GM19467 (cell line): ENCODE results near the gene LMO4.

Experiments used
- ATAC-seq: cut with Tn5 transposase; IDR thresholded peaks from one replicate; pipeline ENCODE4 v1.9.1; 2021; ENCODE audit warnings: mild to moderate bottlenecking, moderate library complexity; ENCODE audit not compliant: unreplicated experiment

LMO4 gene, protein sequence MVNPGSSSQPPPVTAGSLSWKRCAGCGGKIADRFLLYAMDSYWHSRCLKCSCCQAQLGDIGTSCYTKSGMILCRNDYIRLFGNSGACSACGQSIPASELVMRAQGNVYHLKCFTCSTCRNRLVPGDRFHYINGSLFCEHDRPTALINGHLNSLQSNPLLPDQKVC

DNA sequence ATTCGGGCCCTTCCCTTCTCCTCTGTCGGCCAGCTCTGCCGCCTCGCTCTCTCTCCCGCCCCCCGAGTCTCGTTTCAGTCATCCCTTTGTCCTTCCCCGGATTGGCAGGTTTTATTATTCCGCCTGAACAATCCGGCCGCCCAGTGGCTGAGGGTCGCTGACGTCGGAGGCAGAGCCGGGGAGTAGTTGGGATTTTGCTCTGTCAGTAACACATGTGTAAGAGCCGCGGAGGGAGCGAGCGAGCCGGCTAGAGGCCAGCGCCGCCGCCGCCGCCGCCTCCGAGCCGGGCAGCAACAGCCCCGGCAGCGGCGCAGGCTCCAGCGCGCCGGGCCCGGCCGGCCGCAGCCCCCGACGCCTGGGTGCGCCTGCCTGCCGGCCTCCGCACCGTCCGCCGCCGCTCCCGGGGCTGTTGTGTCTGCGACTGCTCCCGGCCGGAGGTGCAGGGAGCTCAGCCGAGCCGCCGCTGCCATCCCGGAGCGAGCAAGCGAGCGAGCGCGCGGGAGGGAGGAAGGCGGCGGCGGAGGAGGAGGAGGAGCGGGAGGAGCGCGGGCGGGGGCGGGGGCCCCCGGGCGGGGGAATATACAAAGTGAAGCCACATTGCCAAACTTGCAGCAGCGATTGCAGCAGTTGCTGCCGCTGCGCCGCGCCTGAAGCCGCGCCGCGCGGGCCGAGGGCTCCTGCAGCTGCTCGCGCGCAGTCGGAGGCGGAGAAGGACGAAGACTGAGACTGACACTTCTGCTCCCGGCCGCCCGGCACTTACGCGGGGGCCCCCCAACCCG lies at the start of gene LMO4:
Gene LMO4, plus strand, starts transcription at position 609 of the 779 bp plus-strand sequence. CDS start 3,136 bp downstream, outside the sequence.
- peak; percentile 78 for ATAC-seq

DNA sequence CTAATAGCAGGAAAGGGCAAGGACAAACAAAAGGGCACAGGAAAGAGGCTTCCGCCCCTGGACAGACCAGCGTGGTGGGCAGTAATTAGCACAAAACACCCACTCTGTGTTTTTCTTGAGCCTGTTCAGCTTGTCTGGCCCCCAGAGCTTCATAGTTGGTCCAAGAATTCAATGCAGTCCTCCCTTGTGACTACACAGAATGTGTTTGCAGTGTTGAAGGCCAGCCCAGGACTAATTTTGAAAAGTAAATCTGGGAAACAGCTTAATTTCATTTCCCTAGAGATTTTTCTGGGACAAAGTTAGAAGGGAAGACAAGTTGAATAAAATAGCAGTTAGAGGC lies 49.2 kb upstream of the LMO4 start:
- no peak for ATAC-seq

DNA sequence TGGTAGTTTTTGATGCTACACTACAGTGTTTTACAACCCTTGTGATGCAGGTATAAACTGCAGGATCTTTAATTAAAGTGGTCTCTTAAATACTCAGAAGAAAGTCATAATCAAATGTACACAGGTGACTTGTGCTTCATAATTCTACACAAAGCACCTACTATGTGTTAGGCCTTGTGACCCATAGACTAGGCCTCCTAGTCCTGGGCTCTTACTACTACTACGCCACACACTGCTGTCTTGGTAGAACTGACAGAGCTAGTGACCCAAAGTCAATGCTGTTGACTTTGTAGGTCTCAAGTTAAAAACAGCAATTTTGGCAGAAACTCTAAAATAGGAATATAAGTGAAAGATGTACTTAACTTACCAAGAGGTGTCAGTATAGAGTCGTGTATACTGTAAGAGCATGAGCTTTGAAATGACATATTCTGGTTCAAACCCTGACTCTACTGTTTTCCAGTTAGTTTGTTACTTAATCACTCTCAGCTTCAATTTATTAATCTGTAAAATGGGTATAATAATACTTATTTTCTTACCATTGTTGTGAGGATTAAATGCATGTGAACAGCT lies 48.6 kb upstream of the LMO4 start:
- ATAC-seq = no peak

DNA sequence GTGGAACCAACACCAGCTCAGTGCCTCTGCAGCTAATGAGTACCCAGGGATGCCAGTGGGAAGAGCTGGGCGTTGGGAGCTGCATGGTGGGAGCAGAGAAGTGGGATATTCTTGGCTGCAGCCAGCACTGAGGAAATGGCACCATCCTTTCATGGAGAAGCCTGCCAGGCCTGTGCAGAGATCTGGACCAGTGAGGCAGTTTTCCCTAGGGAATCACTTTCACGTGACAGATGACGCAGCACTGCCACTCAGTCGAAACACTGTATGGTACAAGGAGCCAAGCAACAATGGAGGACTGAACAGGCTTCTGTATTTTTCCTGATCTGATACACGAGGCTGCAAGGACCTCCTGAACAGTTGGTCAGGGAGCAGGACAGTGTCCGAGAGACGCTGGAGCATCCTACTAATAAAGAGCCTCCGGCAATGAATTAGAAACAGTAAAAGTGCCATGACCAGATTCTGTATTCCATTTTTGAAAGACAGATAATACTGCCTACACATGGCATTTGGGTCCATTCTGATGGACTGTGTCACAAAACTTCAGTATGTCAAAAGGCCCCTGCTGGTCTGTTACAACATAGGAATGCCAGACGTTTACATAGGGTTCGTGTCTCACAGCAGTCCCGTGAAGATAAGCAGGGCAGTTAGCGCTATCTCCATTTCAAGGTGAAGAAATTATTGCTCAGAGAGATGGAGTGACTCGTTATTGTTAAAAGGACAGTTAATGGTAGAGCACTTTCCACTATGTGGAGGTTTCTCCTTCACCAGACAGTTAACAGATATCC lies 44.0 kb upstream of the LMO4 start:
- no peak for ATAC-seq

DNA sequence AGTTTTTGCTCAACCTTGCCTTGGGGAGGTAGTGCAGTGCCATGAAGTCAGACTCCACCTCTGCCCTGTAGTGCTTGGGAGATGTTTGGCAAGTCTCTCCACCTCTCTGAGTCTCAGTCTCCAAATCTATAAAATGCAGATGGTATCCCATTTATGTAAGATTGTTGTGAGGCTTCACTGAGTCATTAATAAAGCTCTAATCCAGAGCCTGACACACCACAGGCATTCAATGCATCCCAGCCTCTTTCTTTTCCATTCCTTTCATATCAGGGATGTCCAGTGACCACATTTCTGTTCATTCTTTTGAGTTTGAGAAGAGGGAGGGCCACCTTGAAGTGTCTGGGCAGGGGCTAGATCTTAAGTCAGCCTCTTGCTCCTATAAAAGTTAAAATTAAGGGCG lies 37.6 kb upstream of the LMO4 start:
- ATAC-seq = no peak

DNA sequence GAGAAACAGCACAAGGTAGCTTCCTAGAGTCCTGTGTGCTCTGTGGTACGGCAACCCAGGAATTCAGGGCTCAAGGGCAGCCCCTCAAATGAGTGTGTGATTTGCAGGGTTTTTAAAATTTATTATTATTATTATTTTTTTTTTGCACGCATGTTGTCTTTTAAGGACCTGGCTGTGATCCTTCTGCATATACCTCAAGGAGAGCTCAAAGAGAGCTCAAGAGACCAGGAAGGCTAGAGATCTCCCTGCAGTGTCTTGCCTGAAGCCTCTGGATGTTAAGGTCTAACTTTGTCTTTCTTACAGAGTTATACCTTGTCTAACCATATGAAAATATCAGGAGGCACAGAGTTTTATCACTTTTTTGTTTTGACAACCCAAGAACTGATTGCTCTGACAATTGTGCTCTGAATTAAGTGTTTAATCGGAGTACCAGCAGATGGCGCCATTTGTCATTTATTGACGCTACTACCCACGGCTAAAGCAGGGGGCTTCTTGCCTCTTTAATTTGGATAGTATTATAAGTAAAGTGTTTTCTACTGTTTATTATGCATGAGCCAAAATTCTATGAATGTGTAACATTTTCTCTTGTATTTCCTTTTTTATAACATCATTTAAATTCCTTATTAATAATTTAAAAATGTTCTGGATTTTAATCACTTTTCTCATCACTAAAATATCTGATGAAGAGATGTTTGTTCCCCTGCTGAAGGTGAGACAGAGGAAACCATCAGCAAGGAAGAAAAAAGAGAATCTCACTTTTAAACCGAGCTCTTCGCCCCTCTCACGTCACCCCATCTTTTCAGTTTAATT lies 35.8 kb upstream of the LMO4 start:
- peak; percentile 69 for ATAC-seq

DNA sequence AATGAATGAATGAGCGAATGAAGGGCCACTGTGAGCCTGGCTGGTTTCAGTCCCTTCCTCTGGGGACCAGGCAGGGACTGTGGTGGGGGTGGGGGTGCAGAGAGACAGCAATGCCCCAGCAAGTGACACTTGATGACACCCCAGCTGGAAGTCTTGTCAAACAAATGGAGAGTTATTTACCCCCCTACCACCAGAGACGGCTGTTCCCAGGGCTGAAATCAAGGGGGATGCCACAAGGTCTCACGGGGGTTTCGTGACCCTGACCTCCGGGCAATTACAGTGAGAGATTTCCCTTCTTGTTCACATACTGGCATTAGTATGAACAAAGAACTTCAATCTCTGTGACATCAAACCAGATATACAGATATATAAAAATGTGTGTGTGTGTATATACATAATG lies 34.0 kb upstream of the LMO4 start:
- no peak for ATAC-seq

DNA sequence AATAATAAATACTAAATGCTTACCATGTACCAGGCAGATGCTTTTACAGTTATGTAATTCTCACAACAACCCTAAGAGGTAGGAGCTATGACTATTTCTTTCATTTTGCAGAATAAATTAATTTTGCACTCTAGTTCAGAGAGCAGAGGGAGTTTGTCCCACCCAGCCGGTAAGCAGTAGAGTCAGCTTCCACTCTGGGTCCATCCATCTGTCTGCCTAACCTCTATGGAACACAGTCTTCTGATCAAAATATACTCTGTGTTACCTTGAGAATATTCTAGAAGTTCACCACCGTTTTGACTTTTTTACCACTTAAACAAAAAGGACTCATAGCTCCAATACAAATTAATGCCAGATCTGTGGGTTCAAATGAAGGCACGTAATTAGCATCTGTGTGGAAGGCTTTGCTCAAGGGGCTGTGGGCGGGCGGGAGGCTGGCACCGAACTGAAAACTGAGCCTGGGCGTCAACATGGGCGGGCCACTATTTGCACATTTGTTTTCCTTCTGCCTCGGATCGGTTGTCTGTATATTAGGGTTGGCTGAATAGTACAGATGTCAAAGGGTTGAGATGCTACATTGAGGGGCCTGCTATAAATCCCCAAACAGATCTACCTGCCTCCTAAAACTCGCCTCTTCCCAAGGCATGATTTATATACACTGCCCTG lies 33.1 kb upstream of the LMO4 start:
- ATAC-seq = no peak

DNA sequence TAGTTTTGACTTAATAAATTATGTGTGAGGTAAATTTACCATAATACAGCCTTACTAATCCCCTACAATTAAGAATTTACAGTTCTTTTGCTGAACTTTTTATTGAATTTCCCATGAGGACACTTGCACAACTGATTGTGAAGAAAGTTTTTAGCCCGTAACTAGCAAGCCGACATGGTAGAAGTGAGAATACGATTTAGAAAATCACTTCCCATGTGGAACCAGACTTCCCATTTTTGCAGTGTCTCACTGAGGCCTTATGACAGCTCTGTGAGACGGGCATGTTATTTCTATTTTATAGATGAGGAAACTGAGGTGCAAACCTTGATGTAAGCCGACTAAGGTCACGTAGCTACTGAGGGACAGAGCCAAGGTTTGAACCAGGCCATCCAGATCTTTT lies 32.5 kb upstream of the LMO4 start:
- no peak for ATAC-seq

DNA sequence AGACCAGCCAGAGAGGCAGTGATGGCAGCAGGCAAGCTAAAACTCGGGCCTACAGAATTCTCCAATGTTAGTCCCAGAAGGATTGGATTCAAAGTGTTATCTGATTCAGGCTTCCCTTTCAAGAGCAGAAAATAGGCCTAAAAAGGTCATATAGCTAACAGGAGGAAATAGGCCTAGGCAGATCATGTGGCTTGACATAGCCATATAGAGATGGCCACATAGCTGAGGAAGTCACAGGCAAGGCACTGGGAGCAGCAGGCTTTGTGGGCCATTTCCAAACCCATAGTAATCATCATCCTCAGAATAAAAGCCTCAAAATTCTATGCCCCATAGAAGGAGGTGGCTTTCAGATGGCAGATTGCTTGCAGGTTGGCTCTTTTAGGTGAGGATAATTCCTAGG lies 29.0 kb upstream of the LMO4 start:
- no peak for ATAC-seq

DNA sequence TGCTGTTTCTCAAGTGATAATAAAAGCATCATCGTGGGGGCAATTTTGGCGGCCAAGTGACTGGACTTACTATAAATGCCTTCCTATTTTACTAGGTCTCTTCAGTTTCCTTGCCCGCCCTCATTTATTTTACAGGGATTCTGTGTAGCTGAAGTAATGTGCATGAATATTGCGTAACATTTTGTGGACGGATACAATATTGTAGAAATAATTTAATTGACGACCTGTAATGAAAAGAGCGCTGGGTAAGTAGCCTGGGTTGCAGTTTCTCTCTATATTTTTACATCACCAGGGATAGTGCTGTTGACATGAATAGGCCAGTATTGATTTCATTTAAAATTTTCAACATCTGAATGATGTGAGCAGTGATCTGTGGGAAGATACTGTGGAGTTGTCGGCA lies 28.1 kb upstream of the LMO4 start:
- ATAC-seq = no peak

DNA sequence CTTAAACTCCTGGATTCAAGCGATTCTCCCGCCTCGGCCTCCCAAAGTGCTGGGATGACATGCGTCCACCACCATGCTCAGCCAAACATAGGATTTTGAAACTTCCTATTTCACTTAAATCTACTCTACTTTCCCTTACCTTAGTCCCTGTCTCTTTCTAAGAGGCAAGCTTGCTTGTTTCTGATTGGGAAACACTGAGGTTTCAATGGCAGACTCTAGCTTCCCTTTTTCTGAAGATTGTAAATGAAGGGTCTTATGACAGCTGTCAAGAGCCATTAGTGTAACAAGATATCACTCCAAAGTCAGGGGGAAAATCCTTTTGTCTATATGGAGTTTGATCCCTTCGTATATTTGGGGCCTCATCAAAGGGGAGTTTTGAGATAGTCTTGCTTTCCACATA lies 23.5 kb upstream of the LMO4 start:
- no peak for ATAC-seq

DNA sequence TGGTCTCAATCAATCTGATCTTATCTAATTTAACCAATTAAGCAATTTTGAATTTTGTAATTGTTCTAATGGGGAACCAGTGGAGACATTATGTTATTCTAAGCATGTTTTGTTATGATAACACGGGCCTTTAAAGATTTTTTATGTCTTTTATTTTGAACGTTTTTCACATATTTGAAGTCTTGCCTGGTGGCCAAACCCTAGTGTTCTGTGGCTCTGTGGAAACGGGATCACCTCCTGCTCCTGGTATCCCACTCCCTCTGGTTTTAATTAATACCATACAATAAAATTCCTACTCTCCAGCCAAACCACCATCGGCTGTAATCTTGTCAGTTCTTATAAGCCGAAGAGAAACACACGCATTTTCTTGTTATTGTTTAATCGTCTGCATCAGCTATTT lies 22.9 kb upstream of the LMO4 start:
- no peak for ATAC-seq

DNA sequence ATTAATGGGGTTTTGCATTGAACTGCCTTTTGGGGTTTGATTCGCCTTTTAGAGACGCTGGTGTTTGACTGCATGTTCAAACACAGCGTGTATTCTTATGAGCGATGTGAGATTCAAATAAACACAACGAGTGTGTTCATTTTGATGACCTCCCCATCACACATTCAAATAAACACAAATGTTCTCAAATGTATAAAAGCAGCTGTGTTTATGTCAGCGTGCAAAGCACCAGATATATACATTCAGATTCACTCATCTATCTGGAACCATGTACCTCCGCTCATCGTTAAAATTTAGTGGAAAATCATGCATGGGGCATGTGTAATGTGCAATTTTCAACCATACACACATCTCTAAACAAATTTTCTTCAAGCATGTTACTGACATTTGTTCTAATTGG lies 21.4 kb upstream of the LMO4 start:
- no peak for ATAC-seq

DNA sequence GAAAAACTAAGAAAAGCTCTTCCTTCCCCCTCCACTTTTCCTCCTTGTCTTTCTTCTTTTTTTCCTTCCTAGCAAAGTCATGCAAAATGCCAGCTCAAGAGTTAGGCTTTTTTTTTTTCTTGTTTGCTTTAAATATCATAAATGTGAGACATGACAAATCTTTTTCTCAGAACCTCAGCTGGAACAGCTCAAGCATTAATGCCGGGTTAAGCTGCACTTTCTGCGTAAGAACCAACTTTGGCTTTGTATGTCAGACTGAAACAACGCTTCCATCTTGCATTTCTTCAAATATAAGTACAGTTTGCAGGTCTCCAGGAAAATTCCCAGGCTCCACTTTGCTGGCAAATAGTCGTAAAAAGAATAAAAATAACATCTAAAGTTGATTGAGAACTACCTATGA lies 20.7 kb upstream of the LMO4 start:
- ATAC-seq = no peak

DNA sequence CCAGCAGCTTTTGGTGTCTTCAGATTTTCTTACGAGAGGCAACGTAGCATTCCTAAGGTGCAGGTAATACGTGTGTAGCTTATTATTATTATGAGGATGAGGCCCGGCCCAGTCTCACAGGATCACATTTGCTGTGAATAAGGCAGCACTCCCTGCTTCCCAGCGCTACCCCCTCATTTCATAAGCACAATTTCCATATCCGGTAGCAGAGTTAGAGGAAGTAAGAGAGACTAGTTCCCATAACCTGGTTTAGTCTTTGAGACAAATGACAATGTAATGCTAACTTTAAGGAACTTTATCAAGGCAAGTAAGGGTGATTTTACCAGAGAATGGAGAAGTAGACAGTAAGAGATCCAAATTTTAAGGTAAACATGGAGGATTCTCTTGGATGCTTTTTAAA lies 14.6 kb upstream of the LMO4 start:
- no peak for ATAC-seq

DNA sequence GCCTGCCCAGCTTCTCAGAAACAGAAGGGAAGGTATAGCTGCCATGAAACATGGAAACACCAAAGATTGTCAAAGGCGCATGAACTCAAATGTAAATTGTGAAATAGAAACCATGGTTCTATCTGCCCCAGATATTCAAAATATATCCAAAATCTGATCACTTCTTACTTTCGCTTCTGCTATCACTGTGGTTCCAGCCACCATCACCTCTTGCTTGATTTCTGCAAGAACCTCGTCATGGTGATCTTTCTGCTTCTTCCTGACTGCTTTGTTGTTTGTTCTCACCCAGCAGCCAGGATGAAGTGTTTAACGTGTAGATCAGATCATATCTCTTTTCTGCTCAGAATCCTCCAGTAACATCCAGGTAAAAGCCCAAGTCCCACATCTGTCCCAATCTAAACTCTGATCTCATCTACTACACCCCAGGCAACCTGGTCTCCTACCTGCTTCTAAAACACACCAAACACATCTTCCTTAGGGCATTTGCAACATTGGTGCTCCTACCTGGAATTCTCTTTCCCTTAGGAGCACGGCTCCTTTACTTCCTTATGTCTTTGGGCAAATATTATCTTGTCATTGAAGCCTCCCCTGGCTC lies 10.5 kb upstream of the LMO4 start:
- no peak for ATAC-seq

DNA sequence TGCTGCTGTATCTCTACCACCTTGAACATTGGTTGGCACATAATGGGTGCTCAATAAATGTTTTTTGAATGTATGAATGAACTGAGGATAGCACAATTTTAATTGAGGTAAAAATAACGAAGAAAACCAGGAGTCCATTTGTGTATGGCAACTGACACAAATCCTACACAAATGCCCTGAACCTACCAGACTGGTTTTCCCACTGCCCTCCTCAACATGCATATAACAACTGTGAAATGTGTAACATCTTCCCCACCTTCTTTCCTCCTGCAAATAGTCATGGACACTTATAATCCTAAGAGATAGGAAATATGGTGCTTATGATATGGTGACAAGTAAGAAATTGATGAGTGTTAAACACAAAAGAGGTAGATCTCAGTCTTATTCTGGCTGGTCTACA lies 9.9 kb upstream of the LMO4 start:
- ATAC-seq = no peak

DNA sequence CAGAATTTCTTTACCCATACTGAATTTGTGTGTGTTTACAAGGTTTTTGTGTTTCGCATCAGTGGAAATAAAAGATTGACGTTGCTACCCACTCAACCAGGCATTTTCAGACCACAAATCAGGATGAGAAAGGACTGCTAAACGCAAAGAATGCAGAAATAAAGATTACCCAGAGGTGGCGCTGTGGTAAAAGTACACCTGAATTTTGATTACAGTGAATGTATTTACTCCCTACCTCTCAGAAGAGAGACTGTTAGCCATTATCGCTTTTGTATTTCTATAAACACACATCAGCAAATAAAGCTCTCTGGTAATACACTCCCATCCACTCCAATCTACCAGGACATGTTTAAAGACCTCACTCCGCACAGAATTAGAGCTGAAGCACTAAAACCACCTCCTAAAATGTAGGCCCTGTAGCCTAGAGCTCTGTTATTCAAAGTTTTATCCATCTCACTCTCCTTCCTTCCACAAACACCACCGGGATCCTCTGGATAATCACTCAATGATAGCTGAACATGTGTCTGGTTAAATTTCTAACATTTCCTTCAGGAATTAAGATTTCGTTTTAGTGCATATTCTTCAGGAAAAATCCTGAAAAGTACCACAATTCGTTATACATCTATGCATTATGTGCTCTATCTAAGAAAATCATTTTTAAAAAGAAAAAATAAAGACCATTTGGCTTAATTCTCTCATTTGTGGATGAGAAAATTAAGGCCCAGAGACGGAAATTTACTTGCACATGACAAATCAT lies 2.5 kb upstream of the LMO4 start:
- ATAC-seq = no peak
